Prostate gland (tissue), 2 donors: Measurements from ENCODE around the gene MAP4K3. TPM values are rescaled to one million over a fixed set of nuclear protein-coding genes. Genes with fewer than 3 reads are reported as not detected.

Experiments
- DNase-seq: peaks from one replicate; pipeline ENCODE4 v3.0.0-alpha.2; 2019; ENCODE audit warnings: low spot score
- H3K27ac ChIP-seq, 2 donors: fragments of 200-600 bp; sonication (generic); 2 replicates each; pipeline ENCODE4 v1.5.1; 2017 to 2019
- H3K27me3 ChIP-seq: fragments of 200-600 bp; sonication (generic); replicated peaks from 2 replicates; pipeline ENCODE4 v1.5.1; 2019; ENCODE audit not compliant: insufficient read depth
- H3K36me3 ChIP-seq, 2 donors: fragments of 200-600 bp; sonication (generic); 1 replicate in 1 of 2; 2 replicates in 1 of 2; pipeline versions ENCODE4 v1.5.1 to v1.8.1; 2017 to 2019
- H3K4me1 ChIP-seq: fragments of 200-600 bp; sonication (generic); replicated peaks from 2 replicates; pipeline ENCODE4 v1.5.1; 2019
- H3K4me3 ChIP-seq, 2 donors: fragments of 200-600 bp; sonication (generic); 2 replicates each; pipeline ENCODE4 v1.5.1; 2017 to 2019
- H3K9me3 ChIP-seq: fragments of 200-600 bp; sonication (generic); 2 replicates; pipeline ENCODE4 v1.5.1; 2017
- CTCF ChIP-seq, 4 experiments: fragments of 200-600 bp in 2 of 4; fragments of 450-650 bp in 2 of 4; sonication (generic) in 2 of 4; IDR thresholded peaks; 1 replicate in 3 of 4; 2 replicates in 1 of 4; pipeline ENCODE4 v1.5.1; 2016 to 2019; ENCODE audit warnings: antibody characterized with exemption in 4 of 4, mild to moderate bottlenecking in 2 of 4, moderate library complexity in 2 of 4
- POLR2A ChIP-seq: fragments of 450-650 bp; IDR thresholded peaks from one replicate; pipeline ENCODE4 v1.6.1; 2016; ENCODE audit warnings: antibody characterized with exemption, mild to moderate bottlenecking
- POLR2AphosphoS5 ChIP-seq: sonication (generic); formaldehyde crosslinking; IDR thresholded peaks from one replicate; pipeline ENCODE4 v1.6.1; 2017; ENCODE audit warnings: antibody characterized with exemption
- WGBS: methylation state at CpG from one replicate; pipeline ENCODE4 v1.1.5; 2018; 5-methylcytosine and 5-hydroxymethylcytosine counted together
- intact Hi-C: fragments of 100-400 bp; cut with DNase I; formaldehyde crosslinking; loops from one replicate; pipeline ENCODE4 v1.14.2; 2022
- total RNA-seq, 2 donors: library from RNA; depleted of rRNA; stranded (reverse); fragments of >200 nt; gene quantifications; one replicate each; pipeline ENCODE4 v1.1.0, GENCODE V29; 2016

The MAP4K3 gene
- total RNA-seq, 2 donors from 2014 or later = 34.3 to 41.8 TPM

- intact Hi-C loops = no loop called here
- Histone ChIP-seq H3K4me1 (no peaks in the 10 kb centered on the region), H3K9me3 (no peaks in the 10 kb centered on the region), H3K27ac (no peak overlapping the region), H3K36me3 (no peaks in the 10 kb centered on the region), H3K27me3 (no peaks in the 10 kb centered on the region), H3K4me3 (no peak overlapping the region)
- DNase-seq = no peak
- no peak for TF ChIP-seq CTCF (IDR thresholded peaks at IDR 0.05)
- TF ChIP-seq POLR2AphosphoS5 = no peak
- no peak for TF ChIP-seq POLR2A
- 93% methylated on average over 3 of the region's 3 CpGs for WGBS
Measured at GRCh38 chr2:39221459-39221858, 215.6 kb downstream of the MAP4K3 start.

GRCh38 chr2:39220136-39220535, 216.9 kb downstream of the MAP4K3 start:
- 96% methylated on average over 2 of the region's 2 CpGs for WGBS

GRCh38 chr2:39218391-39218790, 218.7 kb downstream of the MAP4K3 start:
- no peaks in the 10 kb centered on the region for H3K27me3 ChIP-seq
- H3K4me3 ChIP-seq = no peak overlapping the region
- no peaks in the 10 kb centered on the region for H3K36me3 ChIP-seq
- DNase-seq = no peak
- 93% methylated on average over 5 of the region's 5 CpGs for whole genome bisulfite sequencing
- no peak overlapping the region for H3K27ac ChIP-seq
- no peaks in the 10 kb centered on the region for H3K4me1 ChIP-seq
- no peak for TF ChIP-seq POLR2A
- TF ChIP-seq POLR2AphosphoS5 = no peak
- no peaks in the 10 kb centered on the region for H3K9me3 ChIP-seq
- intact Hi-C loops = no loop called here

More at GRCh38 chr2:39220136-39220535, 216.9 kb downstream of the MAP4K3 start:
- no peak overlapping the region for H3K4me3 ChIP-seq
- TF ChIP-seq POLR2AphosphoS5 (no peak), CTCF (IDR thresholded peaks at IDR 0.05) (no peak), POLR2A (no peak)
- DNase-seq = no peak
- H3K9me3 ChIP-seq = no peaks in the 10 kb centered on the region
- no peaks in the 10 kb centered on the region for H3K36me3 ChIP-seq
- intact Hi-C loops = no loop called here
- no peak overlapping the region for H3K27ac ChIP-seq
- H3K27me3 ChIP-seq = no peaks in the 10 kb centered on the region
- no peaks in the 10 kb centered on the region for H3K4me1 ChIP-seq

- Histone ChIP-seq H3K4me1 (no peaks in the 10 kb centered on the region), H3K27me3 (no peaks in the 10 kb centered on the region), H3K9me3 (no peaks in the 10 kb centered on the region), H3K36me3 (no peaks in the 10 kb centered on the region), H3K27ac (no peak overlapping the region), H3K4me3 (no peak overlapping the region)
- 47% methylated on average over 4 of the region's 4 CpGs for WGBS
- no peak for DNase-seq
- intact Hi-C loops = no loop called here
- no peak for TF ChIP-seq CTCF (IDR thresholded peaks at IDR 0.05)
- no peak for TF ChIP-seq POLR2AphosphoS5
- no peak for TF ChIP-seq POLR2A
Measured at GRCh38 chr2:39217192-39217550, 219.9 kb downstream of the MAP4K3 start.

- intact Hi-C loops = no loop called here
- Histone ChIP-seq H3K4me1 (no peaks in the 10 kb centered on the region), H3K4me3 (no peak overlapping the region), H3K27me3 (no peaks in the 10 kb centered on the region), H3K36me3 (no peaks in the 10 kb centered on the region), H3K27ac (no peak overlapping the region), H3K9me3 (no peaks in the 10 kb centered on the region)
- 56% methylated on average over 12 of the region's 12 CpGs for WGBS
- TF ChIP-seq POLR2AphosphoS5 (no peak), POLR2A (no peak), CTCF (IDR thresholded peaks at IDR 0.05) (no peak)
- no peak for DNase-seq
Measured at GRCh38 chr2:39216346-39217191, 220.5 kb downstream of the MAP4K3 start.
